Upper lobe of right lung (tissue), 1 donor: ENCODE data around the gene MRO. TPM values are rescaled to one million over a fixed set of nuclear protein-coding genes. Genes with fewer than 3 reads are reported as not detected.
"Not testable (repeated sequence)": the region's sequence is repeated elsewhere in the genome, so short reads cannot be mapped to it uniquely, and the experiment has no call there.

Experiments used
- ATAC-seq: fragments of 200-7000 bp; cut with Tn5 transposase; one replicate; pipeline ENCODE4 v1.9.1; 2020; ENCODE audit warnings: mild to moderate bottlenecking, moderate library complexity
- DNase-seq: peaks from one replicate; pipeline ENCODE4 v3.0.0-alpha.2; 2020
- H3K27ac ChIP-seq: fragments of 200-600 bp; one replicate; pipeline ENCODE4 v1.8.0; 2022
- H3K27me3 ChIP-seq: fragments of 200-600 bp; one replicate; pipeline ENCODE4 v1.8.0; 2022; ENCODE audit warnings: mild to moderate bottlenecking
- H3K36me3 ChIP-seq: fragments of 200-600 bp; one replicate; pipeline ENCODE4 v1.8.0; 2022
- H3K4me1 ChIP-seq: fragments of 200-600 bp; one replicate; pipeline ENCODE4 v1.8.0; 2022
- H3K4me3 ChIP-seq: fragments of 200-600 bp; one replicate; pipeline ENCODE4 v1.8.0; 2022; ENCODE audit warnings: mild to moderate bottlenecking
- H3K9me3 ChIP-seq: fragments of 200-600 bp; one replicate; pipeline ENCODE4 v1.8.0; 2022
- intact Hi-C: fragments of 100-400 bp; cut with DNase I; formaldehyde crosslinking; loops from one replicate; pipeline ENCODE4 v1.11.0; 2022
- total RNA-seq: library from RNA; stranded (reverse); fragmentation: NEBNext Ultra II Directional; extraction: Animal tissue kit (Norgen Biotek cat#: 25700); gene quantifications from one replicate; pipeline ENCODE4 v1.2.1, GENCODE V29; 2021
- TF ChIP-seq, protein P1 (sequence below): fragments of 200-600 bp; IDR thresholded peaks from one replicate; pipeline ENCODE4 v1.8.0; 2022; ENCODE audit warnings: antibody characterized with exemption
- donor health status: DM: no; HTN: yes; CAD: no; lungs with severe emphysema.

The MRO gene
- total RNA-seq, 1 donor from 2014 or later, result 0.20 TPM

DNA sequence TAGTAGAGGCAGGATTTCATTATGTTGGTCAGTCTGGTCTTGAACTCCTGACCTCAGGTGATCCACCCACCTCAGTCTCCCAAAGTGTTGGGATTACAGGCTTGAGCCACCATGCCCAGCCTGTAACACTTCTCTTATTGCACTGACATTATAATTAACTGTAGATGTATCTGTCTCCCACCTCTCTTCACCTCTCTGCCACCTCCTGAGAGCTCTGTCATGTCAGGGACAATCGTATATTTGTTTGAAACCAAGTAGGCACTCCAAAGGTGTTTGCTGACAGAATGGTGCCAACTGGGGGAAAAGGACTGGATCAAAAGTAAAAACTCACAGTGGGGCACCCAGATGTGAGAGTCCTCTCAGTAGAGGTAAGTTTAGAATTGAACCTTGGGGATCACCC lies 41.8 kb upstream of the MRO start:
- Histone ChIP-seq H3K9me3 (no peaks in the 10 kb centered on the region), H3K4me3 (no peak overlapping the region), H3K27me3 (no peaks in the 10 kb centered on the region), H3K27ac (no peak overlapping the region), H3K36me3 (no peaks in the 10 kb centered on the region), H3K4me1 (no peaks in the 10 kb centered on the region)
- TF ChIP-seq, protein P1, sequence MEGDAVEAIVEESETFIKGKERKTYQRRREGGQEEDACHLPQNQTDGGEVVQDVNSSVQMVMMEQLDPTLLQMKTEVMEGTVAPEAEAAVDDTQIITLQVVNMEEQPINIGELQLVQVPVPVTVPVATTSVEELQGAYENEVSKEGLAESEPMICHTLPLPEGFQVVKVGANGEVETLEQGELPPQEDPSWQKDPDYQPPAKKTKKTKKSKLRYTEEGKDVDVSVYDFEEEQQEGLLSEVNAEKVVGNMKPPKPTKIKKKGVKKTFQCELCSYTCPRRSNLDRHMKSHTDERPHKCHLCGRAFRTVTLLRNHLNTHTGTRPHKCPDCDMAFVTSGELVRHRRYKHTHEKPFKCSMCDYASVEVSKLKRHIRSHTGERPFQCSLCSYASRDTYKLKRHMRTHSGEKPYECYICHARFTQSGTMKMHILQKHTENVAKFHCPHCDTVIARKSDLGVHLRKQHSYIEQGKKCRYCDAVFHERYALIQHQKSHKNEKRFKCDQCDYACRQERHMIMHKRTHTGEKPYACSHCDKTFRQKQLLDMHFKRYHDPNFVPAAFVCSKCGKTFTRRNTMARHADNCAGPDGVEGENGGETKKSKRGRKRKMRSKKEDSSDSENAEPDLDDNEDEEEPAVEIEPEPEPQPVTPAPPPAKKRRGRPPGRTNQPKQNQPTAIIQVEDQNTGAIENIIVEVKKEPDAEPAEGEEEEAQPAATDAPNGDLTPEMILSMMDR, result no peak
- no peak for ATAC-seq
- intact Hi-C loops, result no loop called here
- no peak for DNase-seq

GRCh38 chr18:50859793-50860555 lies 40.2 kb upstream of the MRO start:
- TF ChIP-seq, protein P1, result no peak
- no peaks in the 10 kb centered on the region for H3K36me3 ChIP-seq
- ATAC-seq (no peak), DNase-seq (no peak)
- intact Hi-C loops, result no loop called here
- H3K27ac ChIP-seq, result no peak overlapping the region
- no peaks in the 10 kb centered on the region for H3K9me3 ChIP-seq
- no peaks in the 10 kb centered on the region for H3K27me3 ChIP-seq
- no peaks in the 10 kb centered on the region for H3K4me1 ChIP-seq
- no peak overlapping the region for H3K4me3 ChIP-seq

- H3K27ac ChIP-seq, result no peak overlapping the region
- H3K4me1 ChIP-seq, result no peaks in the 10 kb centered on the region
- H3K36me3 ChIP-seq, result no peaks in the 10 kb centered on the region
- intact Hi-C loops, result no loop called here
- no peaks in the 10 kb centered on the region for H3K9me3 ChIP-seq
- DNase-seq, result no peak
- peak; percentile 46 for ATAC-seq
- H3K27me3 ChIP-seq, result no peaks in the 10 kb centered on the region
- TF ChIP-seq, protein P1, result no peak
- no peak overlapping the region for H3K4me3 ChIP-seq
These were observed 37.9 kb upstream of the MRO start for GRCh38 chr18:50857694-50858093.

DNA sequence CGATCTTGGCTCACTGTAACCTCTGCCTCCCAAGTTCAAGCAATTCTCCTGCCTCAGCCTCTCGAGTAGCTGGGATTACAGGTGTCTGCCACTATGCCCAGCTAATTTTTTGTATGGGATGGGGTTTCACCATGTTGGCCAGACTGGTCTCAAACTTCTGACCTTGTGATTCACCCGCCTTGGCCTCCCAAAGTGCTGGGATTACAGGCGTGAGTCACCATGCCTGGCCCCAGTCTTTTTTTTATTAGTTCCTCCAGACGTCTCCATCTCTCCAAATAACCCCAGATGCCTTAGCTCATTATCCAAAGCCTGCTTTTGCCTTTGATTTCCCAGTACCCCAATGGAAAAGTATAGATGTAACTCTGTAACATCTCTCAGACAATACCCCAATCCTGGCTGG lies 37.4 kb upstream of the MRO start:
- H3K4me1 ChIP-seq, H3K9me3 ChIP-seq, H3K4me3 ChIP-seq, intact Hi-C loops, H3K27me3 ChIP-seq, DNase-seq, H3K36me3 ChIP-seq, H3K27ac ChIP-seq, ATAC-seq: not testable (repeated sequence)

DNA sequence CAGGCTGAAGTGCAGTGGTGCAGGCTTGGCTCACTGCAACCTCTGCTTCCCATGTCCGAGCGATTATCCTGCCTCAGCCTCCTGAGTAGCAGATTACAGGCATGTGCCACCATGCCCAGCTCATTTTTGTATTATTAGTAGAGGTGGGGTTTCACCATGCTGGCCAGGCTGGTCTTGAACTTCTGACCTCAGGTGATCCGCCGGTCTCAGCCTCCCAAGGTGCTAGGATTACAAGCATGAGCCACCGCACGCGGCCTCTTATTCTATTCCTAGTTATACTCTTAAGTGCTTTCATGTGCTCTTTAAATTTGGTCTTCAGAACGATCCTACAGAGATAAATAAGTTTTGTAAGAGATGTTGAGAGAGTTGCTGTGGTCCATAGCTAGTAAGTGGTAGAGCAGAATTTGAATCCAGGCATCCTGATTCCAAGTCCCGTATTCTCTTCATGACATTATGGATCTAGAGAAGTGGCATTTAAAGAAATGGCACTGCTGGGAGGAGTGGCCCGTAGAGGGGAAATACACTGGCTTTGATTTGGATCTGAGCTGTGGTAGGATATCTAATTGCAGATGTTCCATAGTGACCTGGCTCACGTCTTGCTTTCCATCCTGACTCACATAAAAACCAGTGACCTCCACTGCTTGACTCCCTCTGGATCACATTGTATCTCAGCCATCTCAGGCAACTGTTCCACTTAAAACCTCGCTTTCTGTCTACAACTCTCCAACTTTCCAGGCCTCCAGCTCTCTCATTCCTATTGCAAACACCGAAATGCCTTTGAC lies 36.4 kb upstream of the MRO start:
- H3K27ac ChIP-seq, result no peak overlapping the region
- no peaks in the 10 kb centered on the region for H3K27me3 ChIP-seq
- H3K4me1 ChIP-seq, result no peaks in the 10 kb centered on the region
- no peak for ATAC-seq
- H3K9me3 ChIP-seq, result no peaks in the 10 kb centered on the region
- no peaks in the 10 kb centered on the region for H3K36me3 ChIP-seq
- DNase-seq, result no peak
- no peak overlapping the region for H3K4me3 ChIP-seq
- intact Hi-C loops, result no loop called here
- TF ChIP-seq, protein P1, result no peak

DNA sequence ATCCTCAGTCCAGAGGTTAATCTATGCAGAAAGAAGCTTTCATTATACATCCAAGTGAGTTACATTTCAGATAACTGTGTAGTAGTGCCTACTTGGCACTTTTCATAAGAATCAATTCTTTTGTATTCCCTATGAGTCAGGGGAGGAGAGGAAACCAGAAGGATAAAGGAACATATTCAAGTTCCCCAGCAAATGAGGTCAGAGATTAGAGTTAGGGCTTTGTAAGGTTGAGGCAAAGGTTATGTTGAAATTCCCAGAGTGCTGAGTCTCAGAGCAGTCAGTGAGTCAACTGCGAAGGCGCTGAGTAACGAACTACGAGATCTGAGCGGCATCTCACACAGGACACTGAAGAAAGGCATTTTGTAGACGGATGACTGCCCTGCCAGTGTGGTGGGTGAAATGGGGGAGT lies 34.1 kb upstream of the MRO start:
- Histone ChIP-seq H3K9me3 (no peaks in the 10 kb centered on the region), H3K4me3 (no peak overlapping the region), H3K4me1 (no peaks in the 10 kb centered on the region), H3K36me3 (no peaks in the 10 kb centered on the region), H3K27me3 (no peaks in the 10 kb centered on the region), H3K27ac (peak overlapping the region; percentile 7)
- intact Hi-C loops, result no loop called here
- TF ChIP-seq, protein P1, result no peak
- DNase-seq, result no peak
- peak; percentile 88 for ATAC-seq
